HepG2 (cell line): ENCODE results near the gene KCNAB3. TPM values are rescaled to one million over a fixed set of nuclear protein-coding genes. Genes with fewer than 3 reads are reported as not detected.
A peak's percentile ranks its signal among the peaks of the same experiment; 100 is the strongest.

Experiments used
- BRCA1 ChIP-seq: sonication (generic); formaldehyde crosslinking; IDR thresholded peaks from 2 replicates; pipeline ENCODE4 v1.4.0; 2020; ENCODE audit warnings: missing genetic modification reagents
- CHD2 ChIP-seq: IDR thresholded peaks from 2 replicates; pipeline ENCODE4 v1.6.1; 2011; ENCODE audit warnings: low read depth, low read length, improper control_type of control experiment
- ELF1 ChIP-seq: sonication (generic); formaldehyde crosslinking; IDR thresholded peaks from 2 replicates; pipeline ENCODE4 v1.4.0; 2020; ENCODE audit warnings: missing genetic modification reagents
- LCORL ChIP-seq, 2 experiments: fragments of 450-650 bp in 1 of 2; sonication (generic) in 1 of 2; formaldehyde crosslinking in 1 of 2; IDR thresholded peaks; 2 replicates each; pipeline versions ENCODE4 v1.5.0 to v1.6.1; 2017 to 2020; ENCODE audit warnings: antibody characterized with exemption in 1 of 2, missing genetic modification reagents in 1 of 2
- NFIC ChIP-seq: IDR thresholded peaks from 2 replicates; pipeline ENCODE4 v1.6.1; 2012; ENCODE audit warnings: mild to moderate bottlenecking, low read length, inconsistent platforms
- NKX3-1 ChIP-seq: sonication (generic); formaldehyde crosslinking; IDR thresholded peaks from 2 replicates; pipeline ENCODE4 v1.5.0; 2020; ENCODE audit warnings: missing genetic modification reagents
- PCBP2 ChIP-seq: fragments of 200-400 bp; formaldehyde crosslinking; optimal IDR thresholded peaks from 2 replicates; pipeline ENCODE3; 2018; ENCODE audit warnings: low read length, low read depth; ENCODE audit not compliant: poor library complexity, severe bottlenecking
- RARG ChIP-seq: sonication (generic); formaldehyde crosslinking; IDR thresholded peaks from 2 replicates; pipeline ENCODE4 v1.4.0; 2020; ENCODE audit warnings: low read depth, mild to moderate bottlenecking, missing genetic modification reagents
- SAP130 ChIP-seq: IDR thresholded peaks from 2 replicates; pipeline ENCODE4 v1.6.1; 2016; ENCODE audit warnings: low read depth
- SATB2 ChIP-seq: sonication (generic); formaldehyde crosslinking; IDR thresholded peaks from 2 replicates; pipeline ENCODE4 v1.5.0; 2020; ENCODE audit warnings: missing genetic modification reagents
- ZBTB10 ChIP-seq: sonication (generic); formaldehyde crosslinking; IDR thresholded peaks from 2 replicates; pipeline ENCODE4 v1.4.0; 2020; ENCODE audit warnings: missing genetic modification reagents, borderline replicate concordance
- ZFP36 ChIP-seq: fragments of 150-350 bp; IDR thresholded peaks from 2 replicates; pipeline ENCODE4 v1.6.1; 2018; ENCODE audit warnings: borderline replicate concordance, low read length, low read depth; ENCODE audit not compliant: partially characterized antibody
- ZFY ChIP-seq: sonication (generic); formaldehyde crosslinking; IDR thresholded peaks from 2 replicates; pipeline ENCODE4 v1.4.0; 2020; ENCODE audit warnings: missing genetic modification reagents
- ZMYM2 ChIP-seq: sonication (generic); formaldehyde crosslinking; IDR thresholded peaks from 2 replicates; pipeline ENCODE4 v1.8.0; 2022; ENCODE audit warnings: mild to moderate bottlenecking, missing genetic modification reagents
- ZNF10 ChIP-seq: sonication (generic); formaldehyde crosslinking; IDR thresholded peaks from 2 replicates; pipeline ENCODE4 v1.4.0; 2020; ENCODE audit warnings: mild to moderate bottlenecking, low read depth, missing genetic modification reagents, borderline replicate concordance
- ZNF17 ChIP-seq: sonication (generic); formaldehyde crosslinking; IDR thresholded peaks from 2 replicates; pipeline ENCODE4 v1.5.0; 2020; ENCODE audit warnings: mild to moderate bottlenecking, missing genetic modification reagents
- ZNF224 ChIP-seq: sonication (generic); formaldehyde crosslinking; IDR thresholded peaks from 2 replicates; pipeline ENCODE4 v1.5.0; 2020; ENCODE audit warnings: mild to moderate bottlenecking, missing genetic modification reagents
- ZNF367 ChIP-seq: sonication (generic); formaldehyde crosslinking; IDR thresholded peaks from 2 replicates; pipeline ENCODE4 v1.4.0; 2020; ENCODE audit warnings: missing genetic modification reagents, borderline replicate concordance
- ZNF431 ChIP-seq: sonication (generic); formaldehyde crosslinking; IDR thresholded peaks from 2 replicates; pipeline ENCODE4 v1.9.0; 2022; ENCODE audit warnings: missing genetic modification reagents, low read depth, mild to moderate bottlenecking, borderline replicate concordance
- ZNF543 ChIP-seq: sonication (generic); formaldehyde crosslinking; IDR thresholded peaks from 2 replicates; pipeline ENCODE4 v1.4.0; 2020; ENCODE audit warnings: mild to moderate bottlenecking, missing genetic modification reagents
- ZNF629 ChIP-seq: sonication (generic); formaldehyde crosslinking; conservative IDR thresholded peaks from 2 replicates; pipeline ENCODE4 v1.5.0; 2020; ENCODE audit warnings: missing genetic modification reagents
- ZNF792 ChIP-seq: IDR thresholded peaks from 2 replicates; pipeline ENCODE4 v1.6.1; 2016
- ZNF879 ChIP-seq: sonication (generic); formaldehyde crosslinking; IDR thresholded peaks from 2 replicates; pipeline ENCODE4 v1.8.1; 2023; ENCODE audit warnings: missing genetic modification reagents
- polyA plus RNA-seq, 8 experiments: library from polyadenylated mRNA; depleted of rRNA in 3 of 8; stranded (reverse) in 7 of 8; unstranded in 1 of 8; fragments of >200 nt; fragmentation: Illumina TruSeq in 4 of 8; extraction: Trizol in 4 of 8; gene quantifications; 2 replicates each; pipeline versions ENCODE4 v1.2.1 to v1.2.3, GENCODE V29; 2011 to 2016; ENCODE audit warnings: low read depth in 4 of 8, missing spikeins in 1 of 8, mixed read lengths in 1 of 8; ENCODE audit not compliant: insufficient read depth in 1 of 8
- total RNA-seq, 5 experiments: library from RNA; depleted of rRNA; stranded (reverse); fragments of >200 nt; fragmentation: Illumina TruSeq; extraction: Trizol; gene quantifications; 2 replicates each; pipeline ENCODE4 v1.2.3, GENCODE V29; 2016; ENCODE audit warnings: low read depth in 1 of 5
- TF ChIP-seq, protein P1 (sequence below): sonication (generic); formaldehyde crosslinking; IDR thresholded peaks from 2 replicates; pipeline ENCODE4 v1.5.0; 2020; ENCODE audit warnings: missing genetic modification reagents
- TF ChIP-seq, protein P2 (sequence below): sonication (generic); formaldehyde crosslinking; IDR thresholded peaks from 2 replicates; pipeline ENCODE4 v1.5.0; 2020; ENCODE audit warnings: mild to moderate bottlenecking, missing genetic modification reagents

Gene KCNAB3
- total and polyA plus RNA-seq, 2 of the 13 experiments (the other 11 are each of a cell fraction or from before 2014, with no cell fraction given), result 0.29 to 0.88 TPM

DNA sequence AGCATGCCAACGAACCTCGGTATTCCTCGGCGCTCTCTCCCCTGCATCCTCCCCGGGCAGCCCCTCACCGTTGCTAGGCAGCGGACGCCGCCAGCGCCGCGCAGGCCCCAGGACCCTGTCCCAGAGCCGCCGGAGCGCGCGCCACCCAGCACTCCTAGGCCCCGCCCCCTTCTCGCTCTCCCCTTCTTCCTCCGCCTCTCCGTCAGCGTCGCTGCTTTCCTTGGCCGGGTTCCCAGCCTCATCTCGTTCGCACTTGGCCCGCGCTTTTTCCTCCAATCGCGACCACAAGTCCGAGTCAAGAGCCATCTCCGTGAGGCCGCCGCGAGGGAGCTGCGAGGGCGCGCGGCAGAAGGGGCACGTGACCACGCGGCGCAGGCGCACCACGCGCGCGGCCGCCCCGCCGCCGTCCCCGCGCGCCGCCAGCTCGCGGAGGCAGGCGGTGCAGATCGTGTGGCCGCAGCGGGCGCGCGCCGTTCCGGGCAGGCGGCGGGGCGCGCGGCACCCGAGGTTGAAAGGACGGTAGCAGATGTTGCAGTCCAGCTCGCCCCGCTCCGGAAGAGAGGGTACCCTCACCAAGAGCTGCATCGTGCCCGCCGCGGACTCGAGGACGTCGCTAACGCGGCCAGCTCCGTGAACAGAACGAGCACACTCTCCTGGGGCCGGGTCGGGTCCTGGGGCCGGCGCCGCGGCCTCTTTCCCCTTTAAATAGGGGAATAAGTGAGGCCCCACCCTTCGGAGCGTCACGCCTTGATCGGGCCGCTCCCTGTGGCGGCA is 13.9 kb downstream of the KCNAB3 start, which contains the start of gene RNF227 (continued):
- TF ChIP-seq, protein P1, sequence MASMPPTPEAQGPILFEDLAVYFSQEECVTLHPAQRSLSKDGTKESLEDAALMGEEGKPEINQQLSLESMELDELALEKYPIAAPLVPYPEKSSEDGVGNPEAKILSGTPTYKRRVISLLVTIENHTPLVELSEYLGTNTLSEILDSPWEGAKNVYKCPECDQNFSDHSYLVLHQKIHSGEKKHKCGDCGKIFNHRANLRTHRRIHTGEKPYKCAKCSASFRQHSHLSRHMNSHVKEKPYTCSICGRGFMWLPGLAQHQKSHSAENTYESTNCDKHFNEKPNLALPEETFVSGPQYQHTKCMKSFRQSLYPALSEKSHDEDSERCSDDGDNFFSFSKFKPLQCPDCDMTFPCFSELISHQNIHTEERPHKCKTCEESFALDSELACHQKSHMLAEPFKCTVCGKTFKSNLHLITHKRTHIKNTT, result no peak
- TF ChIP-seq ZFP36 (no peak), ZNF629 (peak; percentile 38; the same call in 1 of the 2 replicates), RARG (CRISPR knock-in tag) (no peak), ZFY (peak; percentile 78), ZNF10 (no peak), ZNF17 (CRISPR knock-in tag) (no peak), ZBTB10 (peak; percentile 66; the same call in 1 of the 2 replicates), ZNF879 (CRISPR knock-in tag) (peak; percentile 93), NFIC (no peak), ZNF367 (CRISPR knock-in tag) (peak; percentile 59; the same call in 1 of the 2 replicates), CHD2 (no peak), ZNF792 (no peak), SAP130 (CRISPR knock-in tag) (peak; percentile 47; the same call in 1 of the 2 replicates), ZNF543 (0 out of 2 replicates have a peak, but pooled peaks have one; percentile 57), ZMYM2 (no peak), ZNF431 (peak; percentile 68; the same call in 1 of the 2 replicates), PCBP2 (no peak), ZNF224 (CRISPR knock-in tag) (no peak), SATB2 (CRISPR knock-in tag) (peak; percentile 89; the same call in 1 of the 2 replicates), ELF1 (no peak), BRCA1 (CRISPR knock-in tag) (peak; percentile 88), NKX3-1 (CRISPR knock-in tag) (peak; percentile 86; the same call in 1 of the 2 replicates), LCORL (IDR thresholded peaks at IDR 0.05) (no peak), LCORL (CRISPR knock-in tag; IDR thresholded peaks at IDR 0.05) (no peak; the same call in 1 of the 2 replicates)
- TF ChIP-seq, protein P2, sequence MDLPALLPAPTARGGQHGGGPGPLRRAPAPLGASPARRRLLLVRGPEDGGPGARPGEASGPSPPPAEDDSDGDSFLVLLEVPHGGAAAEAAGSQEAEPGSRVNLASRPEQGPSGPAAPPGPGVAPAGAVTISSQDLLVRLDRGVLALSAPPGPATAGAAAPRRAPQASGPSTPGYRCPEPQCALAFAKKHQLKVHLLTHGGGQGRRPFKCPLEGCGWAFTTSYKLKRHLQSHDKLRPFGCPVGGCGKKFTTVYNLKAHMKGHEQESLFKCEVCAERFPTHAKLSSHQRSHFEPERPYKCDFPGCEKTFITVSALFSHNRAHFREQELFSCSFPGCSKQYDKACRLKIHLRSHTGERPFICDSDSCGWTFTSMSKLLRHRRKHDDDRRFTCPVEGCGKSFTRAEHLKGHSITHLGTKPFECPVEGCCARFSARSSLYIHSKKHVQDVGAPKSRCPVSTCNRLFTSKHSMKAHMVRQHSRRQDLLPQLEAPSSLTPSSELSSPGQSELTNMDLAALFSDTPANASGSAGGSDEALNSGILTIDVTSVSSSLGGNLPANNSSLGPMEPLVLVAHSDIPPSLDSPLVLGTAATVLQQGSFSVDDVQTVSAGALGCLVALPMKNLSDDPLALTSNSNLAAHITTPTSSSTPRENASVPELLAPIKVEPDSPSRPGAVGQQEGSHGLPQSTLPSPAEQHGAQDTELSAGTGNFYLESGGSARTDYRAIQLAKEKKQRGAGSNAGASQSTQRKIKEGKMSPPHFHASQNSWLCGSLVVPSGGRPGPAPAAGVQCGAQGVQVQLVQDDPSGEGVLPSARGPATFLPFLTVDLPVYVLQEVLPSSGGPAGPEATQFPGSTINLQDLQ, result peak; percentile 81; the same call in 1 of the 2 replicates
